Neural progenitor cell (in vitro differentiated cells): ENCODE data around the gene C4A. TPM values are rescaled to one million over a fixed set of nuclear protein-coding genes. Genes with fewer than 3 reads are reported as not detected.
"Not testable (repeated sequence)": the region's sequence is repeated elsewhere in the genome, so short reads cannot be mapped to it uniquely, and the experiment has no call there.

Source experiments
- DNase-seq: peaks from one replicate; pipeline ENCODE4 v3.0.0-alpha.2; 2016; ENCODE audit warnings: low spot score
- H2AFZ ChIP-seq: fragments of 200-600 bp; sonication (generic); replicated peaks from 2 replicates; pipeline ENCODE4 v1.6.1; 2016; ENCODE audit warnings: antibody characterized with exemption
- H3F3A ChIP-seq: fragments of 200-600 bp; sonication (generic); 2 replicates; pipeline ENCODE4 v1.6.1; 2016; ENCODE audit warnings: antibody characterized with exemption, low read depth
- H3K27ac ChIP-seq: fragments of 200-600 bp; sonication (generic); 2 replicates; pipeline ENCODE4 v1.5.1; 2016; ENCODE audit warnings: mild to moderate bottlenecking
- H3K27me3 ChIP-seq: fragments of 200-600 bp; sonication (generic); 2 replicates; pipeline ENCODE4 v1.6.1; 2016; ENCODE audit warnings: mild to moderate bottlenecking, moderate library complexity
- H3K36me3 ChIP-seq: fragments of 200-600 bp; sonication (generic); 2 replicates; pipeline ENCODE4 v1.5.1; 2016
- H3K4me1 ChIP-seq: fragments of 200-600 bp; sonication (generic); 2 replicates; pipeline ENCODE4 v1.6.1; 2016; ENCODE audit warnings: mixed run types
- H3K4me2 ChIP-seq: fragments of 200-600 bp; sonication (generic); 2 replicates; pipeline ENCODE4 v1.6.1; 2016
- H3K4me3 ChIP-seq: fragments of 200-600 bp; sonication (generic); 2 replicates; pipeline ENCODE4 v1.5.1; 2016
- H3K79me2 ChIP-seq: fragments of 200-600 bp; sonication (generic); 2 replicates; pipeline ENCODE4 v1.6.1; 2016; ENCODE audit warnings: low read depth
- H3K9ac ChIP-seq: fragments of 200-600 bp; sonication (generic); 2 replicates; pipeline ENCODE4 v1.6.1; 2016
- H3K9me3 ChIP-seq: fragments of 200-600 bp; sonication (generic); 2 replicates; pipeline ENCODE4 v1.5.1; 2016; ENCODE audit warnings: low read depth
- H4K20me1 ChIP-seq: fragments of 200-600 bp; sonication (generic); 2 replicates; pipeline ENCODE4 v1.6.1; 2016; ENCODE audit warnings: low read depth
- H3K27ac Mint-ChIP-seq: 3 replicates; pipeline ENCODE4 v1.8.0; 2021; ENCODE audit warnings: mixed read lengths
- H3K27me3 Mint-ChIP-seq: 2 replicates; pipeline ENCODE4 v1.8.0; 2022; ENCODE audit warnings: low read depth, mild to moderate bottlenecking, inconsistent platforms, moderate library complexity, mixed read lengths; ENCODE audit not compliant: insufficient read depth
- H3K36me3 Mint-ChIP-seq: 3 replicates; pipeline ENCODE4 v1.8.0; 2021; ENCODE audit warnings: mixed read lengths
- H3K4me1 Mint-ChIP-seq: 3 replicates; pipeline ENCODE4 v1.8.0; 2021; ENCODE audit warnings: mixed read lengths
- H3K4me3 Mint-ChIP-seq: 3 replicates; pipeline ENCODE4 v1.8.0; 2021; ENCODE audit warnings: mild to moderate bottlenecking, moderate library complexity, mixed read lengths
- H3K9me3 Mint-ChIP-seq: 3 replicates; pipeline ENCODE4 v1.8.0; 2020; ENCODE audit warnings: mixed read lengths
- total RNA-seq: library from RNA; depleted of rRNA; stranded (reverse); fragments of >200 nt; gene quantifications from 2 replicates; pipeline ENCODE4 v1.2.3, GENCODE V29; 2015; ENCODE audit warnings: low replicate concordance

Gene C4A
- total RNA-seq, 1 donor from 2014 or later, result 4.3 TPM

- not testable (repeated sequence) for H3F3A ChIP-seq, H3K4me3 ChIP-seq, H3K27me3 Mint-ChIP-seq, H2AFZ ChIP-seq, H3K4me2 ChIP-seq, H3K9me3 Mint-ChIP-seq, H4K20me1 ChIP-seq, H3K9ac ChIP-seq, H3K27ac ChIP-seq, H3K4me3 Mint-ChIP-seq, H3K27ac Mint-ChIP-seq, DNase-seq, H3K36me3 ChIP-seq, H3K36me3 Mint-ChIP-seq, H3K27me3 ChIP-seq, H3K4me1 ChIP-seq, H3K79me2 ChIP-seq, H3K9me3 ChIP-seq, H3K4me1 Mint-ChIP-seq
Observed at GRCh38 chr6:32009537-32009936, 27.7 kb downstream of the C4A start.

GRCh38 chr6:32010856-32011530, 29.1 kb downstream of the C4A start:
- not testable (repeated sequence) for H3K4me3 Mint-ChIP-seq, H3K27ac Mint-ChIP-seq, H3F3A ChIP-seq, H3K79me2 ChIP-seq, H3K4me1 Mint-ChIP-seq, H2AFZ ChIP-seq, H3K9ac ChIP-seq, H3K9me3 Mint-ChIP-seq, H3K27ac ChIP-seq, DNase-seq, H4K20me1 ChIP-seq, H3K4me2 ChIP-seq, H3K27me3 ChIP-seq, H3K36me3 ChIP-seq, H3K36me3 Mint-ChIP-seq, H3K27me3 Mint-ChIP-seq, H3K9me3 ChIP-seq, H3K4me1 ChIP-seq, H3K4me3 ChIP-seq

GRCh38 chr6:32012941-32013617, 31.2 kb downstream of the C4A start:
- not testable (repeated sequence) for H3K9me3 ChIP-seq, H2AFZ ChIP-seq, H4K20me1 ChIP-seq, H3K4me3 ChIP-seq, H3K79me2 ChIP-seq, H3K9ac ChIP-seq, H3K4me2 ChIP-seq, H3K4me1 Mint-ChIP-seq, H3K27ac Mint-ChIP-seq, H3K27me3 ChIP-seq, H3K27me3 Mint-ChIP-seq, H3K27ac ChIP-seq, H3K4me1 ChIP-seq, H3K4me3 Mint-ChIP-seq, H3K36me3 Mint-ChIP-seq, H3F3A ChIP-seq, H3K9me3 Mint-ChIP-seq, H3K36me3 ChIP-seq
- DNase-seq, result peak; percentile 0

GRCh38 chr6:32013738-32014137, 31.9 kb downstream of the C4A start:
- H3K36me3 ChIP-seq, H3K79me2 ChIP-seq, H3F3A ChIP-seq, H3K9ac ChIP-seq, H3K36me3 Mint-ChIP-seq, H3K27me3 ChIP-seq, H3K9me3 Mint-ChIP-seq, H2AFZ ChIP-seq, H3K27me3 Mint-ChIP-seq, H3K4me2 ChIP-seq, H3K27ac Mint-ChIP-seq, H3K27ac ChIP-seq, H3K4me1 Mint-ChIP-seq, H3K4me3 ChIP-seq, H4K20me1 ChIP-seq, H3K9me3 ChIP-seq, H3K4me3 Mint-ChIP-seq, DNase-seq, H3K4me1 ChIP-seq: not testable (repeated sequence)

GRCh38 chr6:32014547-32014946, 32.7 kb downstream of the C4A start, which contains the start of gene C4B:
C4B (plus strand) TSS chr6:32014795; CDS start chr6:32014846, 51 bp downstream.
- H3K27ac Mint-ChIP-seq, DNase-seq, H4K20me1 ChIP-seq, H3K4me1 ChIP-seq, H3K36me3 Mint-ChIP-seq, H3K27me3 ChIP-seq, H3K9me3 ChIP-seq, H3K4me1 Mint-ChIP-seq, H3K9ac ChIP-seq, H2AFZ ChIP-seq, H3K4me2 ChIP-seq, H3F3A ChIP-seq, H3K4me3 Mint-ChIP-seq, H3K27me3 Mint-ChIP-seq, H3K9me3 Mint-ChIP-seq, H3K79me2 ChIP-seq, H3K4me3 ChIP-seq, H3K36me3 ChIP-seq, H3K27ac ChIP-seq: not testable (repeated sequence)

- H3K4me1 ChIP-seq, H3K9me3 ChIP-seq: not testable (repeated sequence)
Observed at GRCh38 chr6:32022100-32022499, 40.2 kb downstream of the C4A start.

GRCh38 chr6:32028631-32029030, 46.8 kb downstream of the C4A start:
- H3K79me2 ChIP-seq, H3F3A ChIP-seq, DNase-seq, H3K27ac Mint-ChIP-seq, H2AFZ ChIP-seq, H4K20me1 ChIP-seq, H3K9me3 ChIP-seq, H3K27ac ChIP-seq, H3K27me3 Mint-ChIP-seq, H3K9me3 Mint-ChIP-seq, H3K4me1 Mint-ChIP-seq, H3K9ac ChIP-seq, H3K4me3 ChIP-seq, H3K4me2 ChIP-seq, H3K4me1 ChIP-seq, H3K4me3 Mint-ChIP-seq, H3K36me3 Mint-ChIP-seq, H3K36me3 ChIP-seq, H3K27me3 ChIP-seq: not testable (repeated sequence)

More at GRCh38 chr6:32022100-32022499, 40.2 kb downstream of the C4A start:
- H3K4me3 ChIP-seq, H3K9me3 Mint-ChIP-seq, H3K27me3 ChIP-seq, H3K36me3 ChIP-seq, H3K36me3 Mint-ChIP-seq, H2AFZ ChIP-seq, H3K27ac Mint-ChIP-seq, H3F3A ChIP-seq, H3K27me3 Mint-ChIP-seq, H4K20me1 ChIP-seq, H3K4me3 Mint-ChIP-seq, H3K9ac ChIP-seq, H3K4me2 ChIP-seq, H3K27ac ChIP-seq, H3K79me2 ChIP-seq, DNase-seq, H3K4me1 Mint-ChIP-seq: not testable (repeated sequence)

- H3K27me3 ChIP-seq, H3K4me1 ChIP-seq, H3K27ac Mint-ChIP-seq, H3K27me3 Mint-ChIP-seq, H3K4me2 ChIP-seq, H3K27ac ChIP-seq, H3K79me2 ChIP-seq, H3K4me3 ChIP-seq, H3K9ac ChIP-seq, H3K4me3 Mint-ChIP-seq, H2AFZ ChIP-seq, H3K36me3 ChIP-seq, H3K9me3 Mint-ChIP-seq, H3F3A ChIP-seq, H3K4me1 Mint-ChIP-seq, H3K9me3 ChIP-seq, H3K36me3 Mint-ChIP-seq, H4K20me1 ChIP-seq, DNase-seq: not testable (repeated sequence)
Observed at GRCh38 chr6:32029553-32029952, 47.7 kb downstream of the C4A start.
